ENCODE measurements around the gene ZP3. TPM values are rescaled to one million over a fixed set of nuclear protein-coding genes. Genes with fewer than 3 reads are reported as not detected.
A peak's percentile ranks its signal among the peaks of the same experiment; 100 is the strongest.

Gene ZP3
- total and polyA plus RNA-seq, 2 of the 13 experiments (the other 11 are each of a cell fraction or from before 2014, with no cell fraction given), result not detected

DNA sequence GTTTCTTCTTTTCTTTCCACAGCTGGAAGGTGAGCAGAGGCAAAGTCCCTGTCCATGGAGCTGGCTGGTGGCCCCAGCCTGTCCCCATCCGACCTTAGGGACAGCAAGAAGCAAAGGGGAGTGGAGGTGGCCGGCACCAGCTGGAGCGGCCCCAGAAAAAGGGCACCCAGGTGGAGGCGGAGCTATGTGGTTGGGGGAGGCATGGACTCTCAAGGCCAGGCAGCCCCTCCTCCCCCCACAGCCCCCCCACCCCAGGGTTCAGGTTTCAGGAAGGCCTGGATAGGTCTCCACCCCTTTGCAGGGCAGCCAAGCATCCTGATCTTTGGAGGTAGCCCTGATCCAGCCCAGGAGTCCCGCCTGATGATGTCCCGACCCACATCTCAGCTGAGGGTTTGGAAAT is 15.2 kb upstream of the ZP3 start, which contains the start of gene SSC4D (continued):
- TF ChIP-seq ARID4A (CRISPR knock-in tag; IDR thresholded peaks at IDR 0.05; ENCODE audit: borderline replicate concordance) (peak; percentile 63; the same call in 1 of the 2 replicates), THRA (CRISPR knock-in tag; IDR thresholded peaks at IDR 0.05; ENCODE audit: borderline replicate concordance) (peak; percentile 98), ZBTB7B (CRISPR knock-in tag; IDR thresholded peaks at IDR 0.05) (0 out of 2 replicates have a peak, but pooled peaks have one; percentile 32), ZKSCAN8 (CRISPR knock-in tag; IDR thresholded peaks at IDR 0.05; ENCODE audit: borderline replicate concordance) (no peak; the same call in 1 of the 2 replicates)

GRCh38 chr7:76411626-76412025 is 13.1 kb upstream of the ZP3 start:
- Histone ChIP-seq H3K79me2 (ENCODE audit: insufficient read depth, low read length) (peaks cover 6% of the 10 kb centered on the region), H3K36me3 (replicated peaks in 1 of 2; ENCODE audit: control insufficient read depth in 1 of 2, insufficient read depth in 2 of 2, low read length in 2 of 2) (no peaks in the 10 kb centered on the region), H2AFZ (ENCODE audit: low read length) (no peak overlapping the region), H3K9me3 (ENCODE audit: low read length) (no peaks in the 10 kb centered on the region), H3K4me1 (ENCODE audit: insufficient read depth, low read length) (peaks cover 36% of the 10 kb centered on the region), H3K4me2 (ENCODE audit: low read depth, low read length) (no peak overlapping the region), H3K9ac (ENCODE audit: insufficient read depth, low read depth, low read length) (no peak overlapping the region), H4K20me1 (ENCODE audit: insufficient read depth, low read length) (no peaks in the 10 kb centered on the region), H3K27me3 (ENCODE audit: control insufficient read depth in 1 of 2, insufficient read depth in 2 of 2, low read length in 2 of 2) (no peaks in the 10 kb centered on the region), H3K27ac (ENCODE audit: extremely low read length, insufficient read depth, low read length) (no peak overlapping the region), H3K4me3 (replicated peaks in 1 of 3; ENCODE audit: insufficient read depth in 1 of 3, low read depth in 2 of 3, low read length in 3 of 3) (no peak overlapping the region)
- DNase-seq (ENCODE audit: low spot score) (no peak), ATAC-seq (no peak), FAIRE-seq (no peak)
- intact Hi-C loops (cut with micrococcal nuclease; ENCODE audit: unreplicated experiment), result no loop called here
- 94% methylated on average over 1 of the region's 1 CpG for WGBS (ENCODE audit: low lambda C conversion rate)
- in situ Hi-C loops (cut with HindIII; ENCODE audit: extremely low pct_ligation_motif_present, low pct_unique_long_range_greater_than_20kb), result no loop called here
- BruUV-seq (replicated peaks), result no TSS peak
- ChIA-PET CTCF (ENCODE audit: low intra/inter-chr PET ratio, low total read pairs) (no interaction called here), POLR2A (no interaction called here)
- TF ChIP-seq, protein P1, sequence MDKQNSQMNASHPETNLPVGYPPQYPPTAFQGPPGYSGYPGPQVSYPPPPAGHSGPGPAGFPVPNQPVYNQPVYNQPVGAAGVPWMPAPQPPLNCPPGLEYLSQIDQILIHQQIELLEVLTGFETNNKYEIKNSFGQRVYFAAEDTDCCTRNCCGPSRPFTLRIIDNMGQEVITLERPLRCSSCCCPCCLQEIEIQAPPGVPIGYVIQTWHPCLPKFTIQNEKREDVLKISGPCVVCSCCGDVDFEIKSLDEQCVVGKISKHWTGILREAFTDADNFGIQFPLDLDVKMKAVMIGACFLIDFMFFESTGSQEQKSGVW (CRISPR knock-in tag; IDR thresholded peaks at IDR 0.05; ENCODE audit: borderline replicate concordance), result no peak
- no peak for TF ChIP-seq ZFYVE20 (CRISPR knock-in tag; IDR thresholded peaks at IDR 0.05; ENCODE audit: borderline replicate concordance, low read depth)
- TF ChIP-seq, protein P2, sequence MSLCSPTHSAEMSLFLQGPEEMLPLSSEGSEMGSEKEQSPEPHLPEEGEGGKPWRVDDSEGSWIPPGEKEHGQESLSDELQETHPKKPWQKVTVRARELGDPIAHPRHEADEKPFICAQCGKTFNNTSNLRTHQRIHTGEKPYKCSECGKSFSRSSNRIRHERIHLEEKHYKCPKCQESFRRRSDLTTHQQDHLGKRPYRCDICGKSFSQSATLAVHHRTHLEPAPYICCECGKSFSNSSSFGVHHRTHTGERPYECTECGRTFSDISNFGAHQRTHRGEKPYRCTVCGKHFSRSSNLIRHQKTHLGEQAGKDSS (CRISPR knock-in tag; IDR thresholded peaks at IDR 0.05; ENCODE audit: borderline replicate concordance, low read depth), result no peak
- TF ChIP-seq EED (CRISPR knock-in tag; IDR thresholded peaks at IDR 0.05), result no peak
- no peak for TF ChIP-seq ADNP (CRISPR knock-in tag; IDR thresholded peaks at IDR 0.05)
- no peak for TF ChIP-seq MEF2D (CRISPR knock-in tag; IDR thresholded peaks at IDR 0.05)
- TF ChIP-seq, protein P3, sequence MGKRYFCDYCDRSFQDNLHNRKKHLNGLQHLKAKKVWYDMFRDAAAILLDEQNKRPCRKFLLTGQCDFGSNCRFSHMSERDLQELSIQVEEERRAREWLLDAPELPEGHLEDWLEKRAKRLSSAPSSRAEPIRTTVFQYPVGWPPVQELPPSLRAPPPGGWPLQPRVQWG (CRISPR knock-in tag; IDR thresholded peaks at IDR 0.05; ENCODE audit: borderline replicate concordance, low read depth), result no peak
- TF ChIP-seq CEBPG (CRISPR knock-in tag; IDR thresholded peaks at IDR 0.05), result no peak
- no peak for TF ChIP-seq ZNF160 (CRISPR knock-in tag; IDR thresholded peaks at IDR 0.05)
- no peak for TF ChIP-seq LBX2 (CRISPR knock-in tag; IDR thresholded peaks at IDR 0.05; ENCODE audit: borderline replicate concordance)
